K562 (cell line): ENCODE measurements around the gene RCL1. TPM values are rescaled to one million over a fixed set of nuclear protein-coding genes. Genes with fewer than 3 reads are reported as not detected.

Source experiments
- ATAC-seq: fragments of 200-7000 bp; cut with Tn5 transposase; 3 replicates; pipeline ENCODE4 v1.9.1; 2020; ENCODE audit warnings: moderate library complexity
- BruUV-seq: library from RNA; stranded (reverse); fragments of 400-500 nt; replicated peaks from 2 replicates; lab custom pipeline; 2021; lab: Mats Ljungman, UMichigan
- CTCF ChIA-PET: fragments of 300-600 bp; formaldehyde crosslinking; extraction: SDS; loops from one replicate; lab custom pipeline; 2021; ENCODE audit warnings: low intra/inter-chr PET ratio; lab: Yijun Ruan, JAX
- POLR2A ChIA-PET: fragments of 300-600, 350-650 bp; sonication (Branson Sonifier 250); formaldehyde crosslinking; extraction: SDS; loops from one replicate; lab custom pipeline; 2021; ENCODE audit warnings: antibody characterized with exemption, inconsistent platforms; lab: Yijun Ruan, JAX
- DNase-seq, 4 experiments: peaks; one replicate each; pipeline versions ENCODE4 v3.0.0 to v3.0.0-alpha.2; 2011 to 2018; ENCODE audit warnings: low spot score in 3 of 4, mixed read lengths in 3 of 4; ENCODE audit errors: extremely low read depth in 1 of 4
- FAIRE-seq: peaks from 2 replicates; lab custom pipeline; 2011; peaks lifted over from hg19 to GRCh38; lab: Jason Lieb, UNC
- H2AFZ ChIP-seq: 2 replicates; pipeline ENCODE4 v1.6.0; 2011; ENCODE audit warnings: low read depth, low read length, control low read depth, inconsistent platforms
- H3K27ac ChIP-seq: fragments of 200-600 bp; 3 replicates; pipeline ENCODE4 v1.8.0; 2011; ENCODE audit warnings: low read depth, mild to moderate bottlenecking, control low read depth, inconsistent platforms, low read length, moderate library complexity, mixed read lengths; ENCODE audit errors: extremely low read depth
- H3K27me3 ChIP-seq, 2 experiments: fragments of 300-600 bp in 1 of 2; 2 replicates in 1 of 2; 3 replicates in 1 of 2; pipeline versions ENCODE4 v1.6.0 to v1.8.0; 2011; ENCODE audit warnings: inconsistent platforms in 2 of 2, low read length in 2 of 2, mild to moderate bottlenecking in 1 of 2, mixed read lengths in 1 of 2, moderate library complexity in 1 of 2; ENCODE audit not compliant: control insufficient read depth in 2 of 2, insufficient read depth in 2 of 2
- H3K36me3 ChIP-seq: fragments of 300-600 bp; 3 replicates; pipeline ENCODE4 v1.8.0; 2011; ENCODE audit warnings: mild to moderate bottlenecking, low read length, inconsistent platforms; ENCODE audit not compliant: control insufficient read depth, insufficient read depth
- H3K4me1 ChIP-seq, 2 experiments: fragments of 200-600 bp in 1 of 2; replicated peaks in 1 of 2; 2 replicates in 1 of 2; 3 replicates in 1 of 2; pipeline versions ENCODE4 v1.5.1 to v1.8.0; 2011; ENCODE audit warnings: inconsistent platforms in 2 of 2, low read length in 2 of 2, mild to moderate bottlenecking in 1 of 2, mixed read lengths in 1 of 2, moderate library complexity in 1 of 2; ENCODE audit not compliant: control insufficient read depth in 2 of 2, insufficient read depth in 2 of 2
- H3K4me2 ChIP-seq: 2 replicates; pipeline ENCODE4 v1.6.1; 2011; ENCODE audit warnings: low read length, control low read depth, inconsistent platforms, mixed read lengths; ENCODE audit not compliant: insufficient read depth
- H3K4me3 ChIP-seq: fragments of 200-600 bp; sonication (generic), shearing (Covaris generic); 2 replicates; pipeline ENCODE4 v1.5.1; 2016; ENCODE audit warnings: control low read depth, inconsistent platforms
- H3K79me2 ChIP-seq: fragments of 200-600 bp; 3 replicates; pipeline ENCODE4 v1.8.0; 2011; ENCODE audit warnings: low read length, inconsistent platforms; ENCODE audit not compliant: control insufficient read depth, insufficient read depth
- H3K9ac ChIP-seq, 2 experiments: 2 replicates each; pipeline versions ENCODE4 v1.6.0 to v1.6.1; 2011; ENCODE audit warnings: low read depth in 2 of 2, low read length in 2 of 2, control low read depth in 1 of 2, inconsistent platforms in 1 of 2, mild to moderate bottlenecking in 1 of 2, mixed read lengths in 1 of 2; ENCODE audit not compliant: insufficient read depth in 1 of 2
- H3K9me1 ChIP-seq: one replicate; pipeline ENCODE4 v1.6.0; 2011; ENCODE audit warnings: inconsistent platforms, mild to moderate bottlenecking, low read length, moderate library complexity; ENCODE audit not compliant: control insufficient read depth, insufficient read depth
- H3K9me3 ChIP-seq: replicated peaks from 2 replicates; pipeline ENCODE4 v1.5.1; 2011; ENCODE audit warnings: low read depth, low read length, inconsistent platforms; ENCODE audit not compliant: control insufficient read depth, insufficient read depth
- H4K20me1 ChIP-seq: replicated peaks from 2 replicates; pipeline ENCODE4 v1.6.1; 2011; ENCODE audit warnings: low read length, inconsistent platforms, mixed read lengths; ENCODE audit not compliant: control insufficient read depth, insufficient read depth
- ATF7 ChIP-seq: fragments of 450-650 bp; IDR thresholded peaks from 2 replicates; pipeline ENCODE4 v1.7.1; 2014; ENCODE audit warnings: mild to moderate bottlenecking, moderate library complexity
- GATAD2A ChIP-seq: fragments of 450-650 bp; IDR thresholded peaks from 2 replicates; pipeline ENCODE4 v1.6.1; 2017
- HNRNPUL1 ChIP-seq: fragments of 200-400 bp; formaldehyde crosslinking; IDR thresholded peaks from 2 replicates; pipeline ENCODE4 v1.6.1; 2017; ENCODE audit warnings: low read length
- KDM5B ChIP-seq: fragments of 200-600 bp; sonication (generic); IDR thresholded peaks from 2 replicates; pipeline ENCODE4 v1.6.1; 2012; ENCODE audit warnings: low read depth, mild to moderate bottlenecking, moderate library complexity, low read length, control low read depth, inconsistent platforms; ENCODE audit not compliant: insufficient replicate concordance
- RBBP5 ChIP-seq: fragments of 200-600 bp; sonication (generic); IDR thresholded peaks from 2 replicates; pipeline ENCODE4 v1.6.1; 2012; ENCODE audit warnings: borderline replicate concordance, mild to moderate bottlenecking, low read length, control low read depth, inconsistent platforms; ENCODE audit not compliant: insufficient read depth, poor library complexity, severe bottlenecking
- RBM25 ChIP-seq: fragments of 200-400 bp; formaldehyde crosslinking; IDR thresholded peaks from 2 replicates; pipeline ENCODE4 v1.6.1; 2018; ENCODE audit warnings: low read length, low read depth, moderate library complexity; ENCODE audit not compliant: severe bottlenecking
- RFX5 ChIP-seq: IDR thresholded peaks from 2 replicates; pipeline ENCODE4 v1.6.1; 2011; ENCODE audit warnings: low read depth, mild to moderate bottlenecking, improper control_type of control experiment, low read length
- SMAD3 ChIP-seq: fragments of 450-650 bp; formaldehyde crosslinking; conservative IDR thresholded peaks from 2 replicates; pipeline ENCODE4 v1.4.0; 2020; ENCODE audit warnings: mild to moderate bottlenecking
- SRSF3 ChIP-seq: fragments of 200-400 bp; formaldehyde crosslinking; IDR thresholded peaks from 2 replicates; pipeline ENCODE4 v1.6.1; 2016; ENCODE audit warnings: mild to moderate bottlenecking, low read length, moderate library complexity; ENCODE audit not compliant: insufficient read depth
- ZBTB17 ChIP-seq: fragments of 450-650 bp; formaldehyde crosslinking; IDR thresholded peaks from 2 replicates; pipeline ENCODE4 v1.4.0; 2020; ENCODE audit warnings: mild to moderate bottlenecking
- ZFPM2 ChIP-seq: fragments of 250-450 bp; sonication (Bioruptor Pico); IDR thresholded peaks from 2 replicates; pipeline ENCODE4 v1.5.1; 2022; ENCODE audit warnings: mild to moderate bottlenecking
- ZKSCAN1 ChIP-seq: fragments of 150-350 bp; IDR thresholded peaks from 2 replicates; pipeline ENCODE4 v1.6.1; 2016; ENCODE audit warnings: low read depth, low read length
- ZNF212 ChIP-seq: fragments of 450-650 bp; formaldehyde crosslinking; IDR thresholded peaks from 2 replicates; pipeline ENCODE4 v1.4.0; 2020; ENCODE audit warnings: mild to moderate bottlenecking
- ZNF444 ChIP-seq: fragments of 250-450 bp; sonication (Bioruptor Pico); IDR thresholded peaks from 2 replicates; pipeline ENCODE4 v1.4.0; 2020; ENCODE audit warnings: mild to moderate bottlenecking, moderate library complexity
- ZNF507 ChIP-seq: conservative IDR thresholded peaks from 2 replicates; pipeline ENCODE4 v1.6.1; 2017; ENCODE audit warnings: missing genetic modification characterization, missing compliant biosample characterization
- WGBS: fragments of 100-300 bp; shearing (Covaris generic); methylation state at CpG from one replicate; pipeline ENCODE4 v1.1.6; 2016; ENCODE audit warnings: low coverage, mixed read lengths; ENCODE audit not compliant: insufficient coverage; ENCODE audit errors: missing lambda C conversion rate; 5-methylcytosine and 5-hydroxymethylcytosine counted together
- in situ Hi-C: fragments of 300-500 bp; cut with MboI; formaldehyde crosslinking; loops from 4 replicates; pipeline ENCODE4 v1.15.0; 2018; ENCODE audit warnings: inconsistent platforms, mixed read lengths
- intact Hi-C: fragments of 100-400 bp; cut with micrococcal nuclease; formaldehyde crosslinking; loops from 2 replicates; pipeline ENCODE4 v1.14.2; 2022
- polyA plus RNA-seq, 8 experiments: library from polyadenylated mRNA; depleted of rRNA in 4 of 8; stranded (reverse) in 5 of 8; unstranded in 3 of 8; fragments of >200 nt; fragmentation: Nextera tagmentation in 2 of 8; fragmentation: Illumina TruSeq in 1 of 8; extraction: Ambion mirVana in 2 of 8; extraction: Trizol in 1 of 8; gene quantifications; 2 replicates each; pipeline versions ENCODE4 v1.2.1 to v1.2.3, GENCODE V29; 2011 to 2014; ENCODE audit warnings: inconsistent platforms in 1 of 8, missing spikeins in 1 of 8
- total RNA-seq, 7 experiments: library from RNA; depleted of rRNA in 6 of 7; stranded (reverse); fragments of >200 nt in 6 of 7; fragmentation: Illumina TruSeq in 2 of 7; extraction: Trizol in 2 of 7; gene quantifications; 2 replicates each; pipeline versions ENCODE4 v1.2.1 to v1.2.3, GENCODE V29; 2011 to 2021; ENCODE audit warnings: low replicate concordance in 1 of 7
- TF ChIP-seq, protein P1 (sequence below): fragments of 250-450 bp; sonication (Bioruptor Pico); IDR thresholded peaks from 2 replicates; pipeline ENCODE4 v1.6.1; 2021; ENCODE audit warnings: mild to moderate bottlenecking
- TF ChIP-seq, protein P2 (sequence below): fragments of 250-450 bp; sonication (Bioruptor Pico); IDR thresholded peaks from 2 replicates; pipeline ENCODE4 v1.5.0; 2022; ENCODE audit warnings: mild to moderate bottlenecking

RCL1 gene
- total and polyA plus RNA-seq, 9 of the 15 experiments (the other 6 are each of a cell fraction or from before 2014, with no cell fraction given) = 24.0 to 67.7 (median 38.6) TPM

DNA sequence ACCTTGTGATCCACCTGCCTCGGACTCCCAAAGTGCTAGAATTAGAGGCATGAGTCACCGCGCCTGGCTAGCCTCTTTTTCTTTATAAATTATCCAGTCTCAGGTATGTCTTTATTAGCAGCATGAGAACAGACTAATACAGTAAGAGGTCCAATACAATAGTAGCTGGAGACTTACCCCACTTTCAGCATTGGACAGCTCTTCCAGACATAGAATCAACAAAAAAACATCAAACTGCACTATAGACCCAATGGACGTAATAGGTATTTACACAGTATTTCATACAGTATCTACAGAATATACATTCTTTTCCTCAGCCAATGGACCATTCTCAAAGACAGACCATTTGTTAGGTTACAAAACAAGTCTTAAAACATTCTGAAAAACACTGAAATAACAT lies 6.1 kb upstream of the RCL1 start (continued):
- TF ChIP-seq, protein P1, sequence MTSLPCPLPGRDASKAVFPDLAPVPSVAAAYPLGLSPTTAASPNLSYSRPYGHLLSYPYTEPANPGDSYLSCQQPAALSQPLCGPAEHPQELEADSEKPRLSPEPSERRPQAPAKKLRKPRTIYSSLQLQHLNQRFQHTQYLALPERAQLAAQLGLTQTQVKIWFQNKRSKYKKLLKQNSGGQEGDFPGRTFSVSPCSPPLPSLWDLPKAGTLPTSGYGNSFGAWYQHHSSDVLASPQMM = no peak
- TF ChIP-seq, all 486 proteins: peak for 1

DNA sequence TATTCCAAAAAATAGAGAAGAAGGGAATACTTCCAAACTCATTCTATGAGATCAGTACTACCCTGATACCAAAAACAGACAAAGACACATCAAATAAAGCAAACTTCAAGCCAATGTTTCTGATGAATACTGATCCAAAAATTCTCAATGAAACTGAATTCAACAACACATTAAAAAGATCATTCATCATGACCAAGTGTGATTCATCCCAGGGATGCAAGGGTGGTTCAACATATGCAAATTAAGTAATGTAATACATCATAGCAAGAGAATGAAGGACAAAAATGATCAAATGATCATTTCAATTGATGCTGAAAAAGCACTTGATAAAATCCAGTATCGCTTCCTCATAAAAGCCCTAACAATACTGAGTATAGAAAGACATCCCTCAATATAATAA lies 4.9 kb upstream of the RCL1 start:
- Histone ChIP-seq H3K79me2 (peaks cover 1% of the 10 kb centered on the region; the same call in 2 of the 3 replicates), H3K4me1 (peaks cover 2 to 8% of the 10 kb centered on the region in 2 experiments; a peak in 3 of 5 replicates), H3K9me1 (no peaks in the 10 kb centered on the region), H3K27me3 (no peaks in the 10 kb centered on the region), H3K9me3 (no peaks in the 10 kb centered on the region), H3K4me2 (no peak overlapping the region), H3K36me3 (no peaks in the 10 kb centered on the region), H3K27ac (no peak overlapping the region), H2AFZ (no peak overlapping the region), H3K4me3 (no peak overlapping the region), H4K20me1 (no peaks in the 10 kb centered on the region), H3K9ac (no peak overlapping the region)
- intact Hi-C loops = no loop called here
- FAIRE-seq (no peak), DNase-seq (no peak), ATAC-seq (no peak)
- 88% methylated on average over 1 of the region's 1 CpG for WGBS
- in situ Hi-C loops = no loop called here
- POLR2A ChIA-PET = interaction anchor here (1.5 kb wide), 1 partner anchor 10 kb away, joined by 4 read pairs; no protein-coding TSS in a partner anchor
- no TSS peak for BruUV-seq
- CTCF ChIA-PET = no interaction called here
- TF ChIP-seq SMAD3 (CRISPR knock-in tag) = no peak
- no peak for TF ChIP-seq GATAD2A
- TF ChIP-seq, protein P2, sequence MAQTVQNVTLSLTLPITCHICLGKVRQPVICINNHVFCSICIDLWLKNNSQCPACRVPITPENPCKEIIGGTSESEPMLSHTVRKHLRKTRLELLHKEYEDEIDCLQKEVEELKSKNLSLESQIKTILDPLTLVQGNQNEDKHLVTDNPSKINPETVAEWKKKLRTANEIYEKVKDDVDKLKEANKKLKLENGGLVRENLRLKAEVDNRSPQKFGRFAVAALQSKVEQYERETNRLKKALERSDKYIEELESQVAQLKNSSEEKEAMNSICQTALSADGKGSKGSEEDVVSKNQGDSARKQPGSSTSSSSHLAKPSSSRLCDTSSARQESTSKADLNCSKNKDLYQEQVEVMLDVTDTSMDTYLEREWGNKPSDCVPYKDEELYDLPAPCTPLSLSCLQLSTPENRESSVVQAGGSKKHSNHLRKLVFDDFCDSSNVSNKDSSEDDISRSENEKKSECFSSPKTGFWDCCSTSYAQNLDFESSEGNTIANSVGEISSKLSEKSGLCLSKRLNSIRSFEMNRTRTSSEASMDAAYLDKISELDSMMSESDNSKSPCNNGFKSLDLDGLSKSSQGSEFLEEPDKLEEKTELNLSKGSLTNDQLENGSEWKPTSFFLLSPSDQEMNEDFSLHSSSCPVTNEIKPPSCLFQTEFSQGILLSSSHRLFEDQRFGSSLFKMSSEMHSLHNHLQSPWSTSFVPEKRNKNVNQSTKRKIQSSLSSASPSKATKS (CRISPR knock-in tag) = no peak
- TF ChIP-seq ZNF507 (tag) = no peak
- TF ChIP-seq RBBP5 = no peak
- no peak for TF ChIP-seq HNRNPUL1
- TF ChIP-seq ZKSCAN1 = no peak
- TF ChIP-seq KDM5B = no peak
- no peak for TF ChIP-seq ZBTB17 (CRISPR knock-in tag)
- no peak for TF ChIP-seq ATF7
- no peak for TF ChIP-seq RFX5
- no peak for TF ChIP-seq ZFPM2 (CRISPR knock-in tag)
- TF ChIP-seq ZNF444 (CRISPR knock-in tag) = no peak
- TF ChIP-seq ZNF212 = no peak
- TF ChIP-seq RBM25 = no peak
- no peak for TF ChIP-seq SRSF3
